SU-DHL-6 (cell line): Measurements from ENCODE around the gene TSPAN8.
"Not testable (repeated sequence)": the region's sequence is repeated elsewhere in the genome, so short reads cannot be mapped to it uniquely, and the experiment has no call there.

Experiments
- H2AFZ ChIP-seq: fragments of 200-600 bp; sonication (generic); 2 replicates; pipeline ENCODE4 v1.6.1; 2014; ENCODE audit warnings: low read depth, mild to moderate bottlenecking, moderate library complexity, mixed read lengths, antibody characterized with exemption, low read length; ENCODE audit not compliant: severe bottlenecking
- H3F3A ChIP-seq: fragments of 200-600 bp; shearing (Covaris generic); 2 replicates; pipeline ENCODE4 v1.6.0; 2016; ENCODE audit warnings: antibody characterized with exemption, mild to moderate bottlenecking; ENCODE audit not compliant: insufficient read depth
- H3K27ac ChIP-seq: fragments of 200-600 bp; sonication (generic); 2 replicates; pipeline ENCODE4 v1.5.1; 2016; ENCODE audit warnings: low read depth, mild to moderate bottlenecking, low read length, moderate library complexity, mixed read lengths
- H3K27me3 ChIP-seq: fragments of 200-600 bp; sonication (generic), shearing (Covaris generic); 2 replicates; pipeline ENCODE4 v1.6.0; 2014; ENCODE audit warnings: mild to moderate bottlenecking, low read length
- H3K36me3 ChIP-seq: fragments of 200-600 bp; sonication (generic); 2 replicates; pipeline ENCODE4 v1.6.1; 2014; ENCODE audit warnings: mild to moderate bottlenecking, low read length, mixed read lengths
- H3K4me2 ChIP-seq: fragments of 300-600, 200-600 bp; shearing (Covaris generic), sonication (generic); 2 replicates; pipeline ENCODE4 v1.6.0; 2014; ENCODE audit warnings: low read length, low read depth, mild to moderate bottlenecking; ENCODE audit not compliant: poor library complexity, severe bottlenecking
- H3K4me3 ChIP-seq: fragments of 200-600 bp; sonication (generic); 2 replicates; pipeline ENCODE4 v1.5.1; 2014; ENCODE audit warnings: antibody characterized with exemption, low read length, mild to moderate bottlenecking, mixed read lengths; ENCODE audit not compliant: insufficient read depth, poor library complexity, severe bottlenecking
- H3K79me2 ChIP-seq: fragments of 200-600 bp; sonication (generic); 2 replicates; pipeline ENCODE4 v1.6.1; 2014; ENCODE audit warnings: mild to moderate bottlenecking, low read length, moderate library complexity; ENCODE audit not compliant: insufficient read depth
- H3K9ac ChIP-seq: fragments of 200-600 bp; sonication (generic); 2 replicates; pipeline ENCODE4 v1.7.0; 2014; ENCODE audit warnings: mild to moderate bottlenecking, low read length
- H3K9me2 ChIP-seq: fragments of 200-600 bp; sonication (generic); replicated peaks from 2 replicates; pipeline ENCODE4 v1.6.1; 2014; ENCODE audit warnings: low read length; ENCODE audit not compliant: insufficient read depth
- H3K9me3 ChIP-seq: fragments of 200-600 bp; sonication (generic); 2 replicates; pipeline ENCODE4 v1.6.1; 2014; ENCODE audit warnings: low read length, mixed read lengths; ENCODE audit not compliant: insufficient read depth
- H4K20me1 ChIP-seq: fragments of 200-600 bp; sonication (generic); 2 replicates; pipeline ENCODE4 v1.6.1; 2014; ENCODE audit warnings: low read depth, mild to moderate bottlenecking, antibody characterized with exemption, low read length, moderate library complexity, mixed read lengths
- EZH2phosphoT487 ChIP-seq: fragments of 200-600 bp; sonication (generic), shearing (Covaris generic); conservative IDR thresholded peaks from 2 replicates; pipeline ENCODE4 v1.6.1; 2018; ENCODE audit warnings: mild to moderate bottlenecking, antibody characterized with exemption, low read length, moderate library complexity, mixed read lengths
- TF ChIP-seq, protein P1 (sequence below): fragments of 200-600 bp; sonication (generic); IDR thresholded peaks from one replicate; pipeline ENCODE4 v1.5.1; 2017; ENCODE audit warnings: antibody characterized with exemption, mild to moderate bottlenecking, low read length, moderate library complexity; ENCODE audit not compliant: insufficient read depth, poor library complexity, severe bottlenecking

TSPAN8 gene

DNA sequence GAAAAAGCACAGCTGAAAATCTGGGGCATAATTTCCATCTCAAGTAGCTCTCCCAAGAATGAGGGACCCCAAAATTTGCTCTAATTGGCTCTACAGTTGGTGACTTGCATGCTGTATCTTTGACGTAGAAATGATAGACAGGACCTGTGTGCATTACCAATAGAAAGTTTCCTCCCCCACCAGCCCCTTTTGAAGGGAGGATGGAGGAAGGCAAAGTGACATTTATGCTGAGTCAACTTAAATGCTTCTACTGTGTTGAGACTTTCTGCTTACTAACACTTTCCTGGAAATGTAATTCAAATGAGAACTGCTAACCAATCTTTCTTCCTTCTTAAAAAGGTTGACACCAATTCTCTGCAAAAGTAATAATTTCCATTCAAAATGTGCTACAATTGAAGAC, 31.9 kb downstream of the TSPAN8 start:
- Histone ChIP-seq H3K9ac (no peak overlapping the region), H3K36me3 (no peaks in the 10 kb centered on the region), H3K4me2 (no peak overlapping the region), H3K9me3 (no peaks in the 10 kb centered on the region), H3K27me3 (no peaks in the 10 kb centered on the region), H3K27ac (no peak overlapping the region), H4K20me1 (no peaks in the 10 kb centered on the region), H3K4me3 (no peak overlapping the region), H3K9me2 (no peaks in the 10 kb centered on the region), H3F3A (no peaks in the 10 kb centered on the region), H3K79me2 (no peaks in the 10 kb centered on the region), H2AFZ (no peak overlapping the region)
- TF ChIP-seq, protein P1, sequence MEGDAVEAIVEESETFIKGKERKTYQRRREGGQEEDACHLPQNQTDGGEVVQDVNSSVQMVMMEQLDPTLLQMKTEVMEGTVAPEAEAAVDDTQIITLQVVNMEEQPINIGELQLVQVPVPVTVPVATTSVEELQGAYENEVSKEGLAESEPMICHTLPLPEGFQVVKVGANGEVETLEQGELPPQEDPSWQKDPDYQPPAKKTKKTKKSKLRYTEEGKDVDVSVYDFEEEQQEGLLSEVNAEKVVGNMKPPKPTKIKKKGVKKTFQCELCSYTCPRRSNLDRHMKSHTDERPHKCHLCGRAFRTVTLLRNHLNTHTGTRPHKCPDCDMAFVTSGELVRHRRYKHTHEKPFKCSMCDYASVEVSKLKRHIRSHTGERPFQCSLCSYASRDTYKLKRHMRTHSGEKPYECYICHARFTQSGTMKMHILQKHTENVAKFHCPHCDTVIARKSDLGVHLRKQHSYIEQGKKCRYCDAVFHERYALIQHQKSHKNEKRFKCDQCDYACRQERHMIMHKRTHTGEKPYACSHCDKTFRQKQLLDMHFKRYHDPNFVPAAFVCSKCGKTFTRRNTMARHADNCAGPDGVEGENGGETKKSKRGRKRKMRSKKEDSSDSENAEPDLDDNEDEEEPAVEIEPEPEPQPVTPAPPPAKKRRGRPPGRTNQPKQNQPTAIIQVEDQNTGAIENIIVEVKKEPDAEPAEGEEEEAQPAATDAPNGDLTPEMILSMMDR, result no peak
- TF ChIP-seq EZH2phosphoT487, result no peak

GRCh38 chr12:71125515-71125914, 32.3 kb downstream of the TSPAN8 start:
- Histone ChIP-seq H3K79me2 (no peaks in the 10 kb centered on the region), H3K9me3 (no peaks in the 10 kb centered on the region), H2AFZ (no peak overlapping the region), H3K27me3 (no peaks in the 10 kb centered on the region), H3K9ac (no peak overlapping the region), H4K20me1 (no peaks in the 10 kb centered on the region), H3K36me3 (no peaks in the 10 kb centered on the region), H3K4me3 (no peak overlapping the region), H3F3A (no peaks in the 10 kb centered on the region), H3K4me2 (no peak overlapping the region), H3K9me2 (no peaks in the 10 kb centered on the region), H3K27ac (no peak overlapping the region)
- TF ChIP-seq, protein P1, result no peak
- no peak for TF ChIP-seq EZH2phosphoT487

DNA sequence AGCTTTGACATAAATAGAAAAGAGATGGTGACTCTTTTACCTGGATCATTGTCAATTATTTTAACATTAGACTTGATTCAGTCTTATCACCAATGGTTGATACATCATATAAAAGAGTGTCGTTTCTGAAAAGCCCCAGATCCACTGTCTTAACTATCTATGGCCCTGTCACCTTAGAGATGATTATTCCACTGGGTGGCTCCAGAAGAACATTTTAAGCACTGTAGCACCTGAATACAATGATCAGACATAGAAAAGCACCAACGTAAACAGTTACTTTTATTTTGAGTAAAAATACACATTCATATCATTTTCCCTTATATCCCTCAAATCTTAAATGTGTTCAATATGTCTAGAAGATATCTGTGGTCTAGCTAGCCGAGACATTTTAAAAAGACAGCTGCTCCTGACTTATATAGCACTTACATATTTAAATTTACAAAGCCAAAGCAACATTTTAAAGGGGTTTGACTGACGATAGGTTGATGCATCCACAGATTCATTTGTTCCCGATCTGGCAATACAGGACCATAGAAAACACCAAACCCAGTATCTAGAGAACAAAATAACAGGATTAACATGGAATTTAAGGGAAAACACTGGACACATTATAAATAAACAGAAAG, 32.9 kb downstream of the TSPAN8 start:
- Histone ChIP-seq H3K9me2 (no peaks in the 10 kb centered on the region), H3K36me3 (no peaks in the 10 kb centered on the region), H3K27ac (no peak overlapping the region), H3K79me2 (no peaks in the 10 kb centered on the region), H4K20me1 (no peaks in the 10 kb centered on the region), H3K4me2 (no peak overlapping the region), H3K9ac (no peak overlapping the region), H3K4me3 (no peak overlapping the region), H3K27me3 (no peaks in the 10 kb centered on the region), H3K9me3 (no peaks in the 10 kb centered on the region), H3F3A (no peaks in the 10 kb centered on the region), H2AFZ (no peak overlapping the region)
- TF ChIP-seq EZH2phosphoT487, result no peak
- TF ChIP-seq, protein P1, result no peak

GRCh38 chr12:71113148-71113547, 44.7 kb downstream of the TSPAN8 start:
- H4K20me1 ChIP-seq, H3K27me3 ChIP-seq, H3K36me3 ChIP-seq: not testable (repeated sequence)

More at GRCh38 chr12:71113148-71113547, 44.7 kb downstream of the TSPAN8 start:
- not testable (repeated sequence) for H3K4me3 ChIP-seq, H3K9me2 ChIP-seq, H3K79me2 ChIP-seq, H3K9ac ChIP-seq, H3F3A ChIP-seq, H2AFZ ChIP-seq, H3K4me2 ChIP-seq, H3K27ac ChIP-seq, H3K9me3 ChIP-seq
